Neuronal stem cell (in vitro differentiated cells): ENCODE results near the gene ME2.

Experiments used
- DNase-seq: peaks from one replicate; pipeline ENCODE4 v3.0.0-alpha.2; 2013; ENCODE audit warnings: low spot score
- H2AFZ ChIP-seq: one replicate; pipeline ENCODE4 v1.6.1; 2013; ENCODE audit warnings: mild to moderate bottlenecking, low read length, inconsistent platforms
- H2AK5ac ChIP-seq: 2 replicates; pipeline ENCODE4 v1.6.1; 2013; ENCODE audit warnings: low read depth, mild to moderate bottlenecking, inconsistent platforms, low read length, moderate library complexity, mixed read lengths
- H2BK120ac ChIP-seq: 2 replicates; pipeline ENCODE4 v1.6.1; 2013; ENCODE audit warnings: low read depth, mild to moderate bottlenecking, inconsistent platforms, low read length, moderate library complexity, mixed read lengths
- H2BK12ac ChIP-seq: one replicate; pipeline ENCODE4 v1.6.1; 2013; ENCODE audit warnings: low read length, inconsistent platforms
- H2BK15ac ChIP-seq: 2 replicates; pipeline ENCODE4 v1.6.1; 2013; ENCODE audit warnings: mild to moderate bottlenecking, low read length, inconsistent platforms, mixed read lengths
- H2BK5ac ChIP-seq: one replicate; pipeline ENCODE4 v1.6.1; 2013; ENCODE audit warnings: inconsistent platforms, mild to moderate bottlenecking, low read length, moderate library complexity
- H3K14ac ChIP-seq: one replicate; pipeline ENCODE4 v1.6.1; 2013; ENCODE audit warnings: low read length, inconsistent platforms
- H3K18ac ChIP-seq: 2 replicates; pipeline ENCODE4 v1.6.1; 2013; ENCODE audit warnings: low read length, inconsistent platforms
- H3K23ac ChIP-seq: 2 replicates; pipeline ENCODE4 v1.6.1; 2013; ENCODE audit warnings: low read depth, mild to moderate bottlenecking, mixed read lengths, low read length, inconsistent platforms; ENCODE audit not compliant: poor library complexity
- H3K27ac ChIP-seq: replicated peaks from 3 replicates; pipeline ENCODE4 v1.5.1; 2013; ENCODE audit warnings: low read length, inconsistent platforms
- H3K27me3 ChIP-seq, 3 experiments: 2 replicates each; pipeline ENCODE4 v1.6.1; 2013; ENCODE audit warnings: low read length in 3 of 3, mild to moderate bottlenecking in 2 of 3, inconsistent platforms in 1 of 3, low read depth in 1 of 3, mixed read lengths in 1 of 3, moderate library complexity in 1 of 3; ENCODE audit not compliant: control insufficient read depth in 3 of 3, insufficient read depth in 3 of 3
- H3K36me3 ChIP-seq, 2 donors: replicated peaks in 1 of 2; 2 replicates each; pipeline ENCODE4 v1.6.1; 2013; ENCODE audit warnings: low read length in 2 of 2; ENCODE audit not compliant: control insufficient read depth in 2 of 2, insufficient read depth in 2 of 2
- H3K4ac ChIP-seq: 2 replicates; pipeline ENCODE4 v1.6.1; 2013; ENCODE audit warnings: inconsistent platforms, mild to moderate bottlenecking, low read length, moderate library complexity
- H3K4me1 ChIP-seq, 2 donors: 1 replicate in 1 of 2; 2 replicates in 1 of 2; pipeline ENCODE4 v1.6.1; 2013; ENCODE audit warnings: low read length in 2 of 2, low read depth in 1 of 2; ENCODE audit not compliant: control insufficient read depth in 2 of 2, insufficient read depth in 1 of 2
- H3K4me2 ChIP-seq: one replicate; pipeline ENCODE4 v1.6.1; 2013; ENCODE audit warnings: mild to moderate bottlenecking, low read length, inconsistent platforms; ENCODE audit not compliant: insufficient read depth, poor library complexity, severe bottlenecking
- H3K4me3 ChIP-seq, 2 donors: 2 replicates each; pipeline ENCODE4 v1.5.1; 2013; ENCODE audit warnings: low read length in 2 of 2, mild to moderate bottlenecking in 2 of 2, inconsistent platforms in 1 of 2, moderate library complexity in 1 of 2
- H3K79me1 ChIP-seq: one replicate; pipeline ENCODE4 v1.6.1; 2013; ENCODE audit warnings: low read depth, mild to moderate bottlenecking, inconsistent platforms, low read length, moderate library complexity
- H3K9ac ChIP-seq: one replicate; pipeline ENCODE4 v1.6.1; 2013; ENCODE audit warnings: mild to moderate bottlenecking, low read depth, low read length, inconsistent platforms; ENCODE audit not compliant: poor library complexity
- H3K9me3 ChIP-seq, 2 donors: replicated peaks in 1 of 2; 2 replicates each; pipeline versions ENCODE3 to v1.6.1; 2013; ENCODE audit warnings: low read length in 2 of 2, mild to moderate bottlenecking in 2 of 2, inconsistent platforms in 1 of 2, low read depth in 1 of 2, mixed read lengths in 1 of 2, moderate library complexity in 1 of 2; ENCODE audit not compliant: control insufficient read depth in 2 of 2, insufficient read depth in 1 of 2
- H4K8ac ChIP-seq: one replicate; pipeline ENCODE4 v1.6.1; 2013; ENCODE audit warnings: low read depth, mild to moderate bottlenecking, inconsistent platforms, low read length, moderate library complexity
- H4K91ac ChIP-seq: one replicate; pipeline ENCODE4 v1.6.1; 2013; ENCODE audit warnings: low read length, low read depth, mild to moderate bottlenecking, inconsistent platforms; ENCODE audit not compliant: poor library complexity
- WGBS, 2 donors: extraction: QIAGEN DNeasy Blood & Tissue Kit; methylation state at CpG; one replicate each; pipeline ENCODE4 v1.1.7; 2013; ENCODE audit warnings: missing lambda C conversion rate in 2 of 2, mixed read lengths in 1 of 2; ENCODE audit not compliant: insufficient read length in 2 of 2, insufficient replicate concordance in 1 of 2; ENCODE audit errors: extremely low coverage in 2 of 2; 5-methylcytosine and 5-hydroxymethylcytosine counted together

ME2 gene

GRCh38 chr18:50848061-50848551, 30.8 kb upstream of the ME2 start:
- Histone ChIP-seq H2AK5ac (no peak overlapping the region), H3K27ac (no peak overlapping the region), H3K27me3 (no peaks in the 10 kb centered on the region), H2AFZ (no peak overlapping the region), H3K9me3 (no peaks in the 10 kb centered on the region), H3K4ac (no peak overlapping the region), H3K23ac (no peak overlapping the region), H2BK12ac (no peak overlapping the region), H3K18ac (no peak overlapping the region), H3K36me3 (no peaks in the 10 kb centered on the region), H3K4me1 (no peaks in the 10 kb centered on the region), H4K91ac (no peak overlapping the region), H3K79me1 (no peaks in the 10 kb centered on the region), H3K14ac (no peak overlapping the region), H3K4me2 (no peak overlapping the region), H2BK120ac (no peak overlapping the region), H3K4me3 (no peak overlapping the region), H3K9ac (no peak overlapping the region), H2BK5ac (no peak overlapping the region), H4K8ac (no peak overlapping the region), H2BK15ac (no peak overlapping the region)
- no CpG with 5 or more reads among the region's 7 CpGs for WGBS, 2 donors
- no peak for DNase-seq

- WGBS, 2 donors: no CpG with 5 or more reads among the region's 1 CpG
- no peaks in the 10 kb centered on the region for H3K79me1 ChIP-seq
- H3K36me3 ChIP-seq: no peaks in the 10 kb centered on the region
- no peak overlapping the region for H3K4me3 ChIP-seq
- no peak overlapping the region for H4K91ac ChIP-seq
- H3K27me3 ChIP-seq: no peaks in the 10 kb centered on the region
- H4K8ac ChIP-seq: no peak overlapping the region
- no peak overlapping the region for H3K27ac ChIP-seq
- no peak overlapping the region for H3K18ac ChIP-seq
- H3K4me2 ChIP-seq: no peak overlapping the region
- H3K9ac ChIP-seq: no peak overlapping the region
- no peak overlapping the region for H2BK12ac ChIP-seq
- DNase-seq: no peak
- no peak overlapping the region for H2AFZ ChIP-seq
- H3K4me1 ChIP-seq: peaks cover 0 to 2% of the 10 kb centered on the region in 2 donors
- H2BK15ac ChIP-seq: no peak overlapping the region
- H3K23ac ChIP-seq: no peak overlapping the region
- no peak overlapping the region for H2BK5ac ChIP-seq
- no peaks in the 10 kb centered on the region for H3K9me3 ChIP-seq
- no peak overlapping the region for H2BK120ac ChIP-seq
- no peak overlapping the region for H2AK5ac ChIP-seq
- no peak overlapping the region for H3K4ac ChIP-seq
- no peak overlapping the region for H3K14ac ChIP-seq
Observed at GRCh38 chr18:50848991-50849390, 29.9 kb upstream of the ME2 start.

GRCh38 chr18:50849419-50849821, 29.5 kb upstream of the ME2 start:
- Histone ChIP-seq H2AFZ (no peak overlapping the region), H3K79me1 (no peaks in the 10 kb centered on the region), H3K4me2 (no peak overlapping the region), H3K4me1 (peaks cover 3 to 7% of the 10 kb centered on the region in 2 donors), H2BK15ac (no peak overlapping the region), H3K4ac (no peak overlapping the region), H2AK5ac (no peak overlapping the region), H3K23ac (no peak overlapping the region), H3K4me3 (no peak overlapping the region), H3K36me3 (no peaks in the 10 kb centered on the region), H3K9ac (no peak overlapping the region), H3K18ac (no peak overlapping the region), H3K27ac (no peak overlapping the region), H2BK12ac (no peak overlapping the region), H3K9me3 (no peaks in the 10 kb centered on the region), H4K8ac (no peak overlapping the region), H3K14ac (no peak overlapping the region), H4K91ac (no peak overlapping the region), H2BK5ac (no peak overlapping the region), H3K27me3 (no peaks in the 10 kb centered on the region), H2BK120ac (no peak overlapping the region)
- no CpG with 5 or more reads among the region's 3 CpGs for WGBS, 2 donors
- no peak for DNase-seq

GRCh38 chr18:50850307-50851065, 28.4 kb upstream of the ME2 start:
- Histone ChIP-seq H3K18ac (no peak overlapping the region), H2BK120ac (no peak overlapping the region), H3K36me3 (no peaks in the 10 kb centered on the region), H2BK15ac (no peak overlapping the region), H4K91ac (no peak overlapping the region), H3K4me3 (no peak overlapping the region), H3K23ac (no peak overlapping the region), H3K9me3 (no peaks in the 10 kb centered on the region), H2AFZ (no peak overlapping the region), H3K14ac (no peak overlapping the region), H4K8ac (no peak overlapping the region), H3K9ac (no peak overlapping the region), H3K79me1 (no peaks in the 10 kb centered on the region), H2AK5ac (no peak overlapping the region), H3K4me2 (no peak overlapping the region), H3K4me1 (peaks cover 3 to 12% of the 10 kb centered on the region in 2 donors), H3K4ac (no peak overlapping the region), H2BK5ac (no peak overlapping the region), H3K27ac (no peak overlapping the region), H2BK12ac (no peak overlapping the region), H3K27me3 (no peaks in the 10 kb centered on the region)
- no CpG with 5 or more reads among the region's 5 CpGs for WGBS, 2 donors
- no peak for DNase-seq
